Measurements from ENCODE around the gene CTIF.

Gene CTIF

DNA sequence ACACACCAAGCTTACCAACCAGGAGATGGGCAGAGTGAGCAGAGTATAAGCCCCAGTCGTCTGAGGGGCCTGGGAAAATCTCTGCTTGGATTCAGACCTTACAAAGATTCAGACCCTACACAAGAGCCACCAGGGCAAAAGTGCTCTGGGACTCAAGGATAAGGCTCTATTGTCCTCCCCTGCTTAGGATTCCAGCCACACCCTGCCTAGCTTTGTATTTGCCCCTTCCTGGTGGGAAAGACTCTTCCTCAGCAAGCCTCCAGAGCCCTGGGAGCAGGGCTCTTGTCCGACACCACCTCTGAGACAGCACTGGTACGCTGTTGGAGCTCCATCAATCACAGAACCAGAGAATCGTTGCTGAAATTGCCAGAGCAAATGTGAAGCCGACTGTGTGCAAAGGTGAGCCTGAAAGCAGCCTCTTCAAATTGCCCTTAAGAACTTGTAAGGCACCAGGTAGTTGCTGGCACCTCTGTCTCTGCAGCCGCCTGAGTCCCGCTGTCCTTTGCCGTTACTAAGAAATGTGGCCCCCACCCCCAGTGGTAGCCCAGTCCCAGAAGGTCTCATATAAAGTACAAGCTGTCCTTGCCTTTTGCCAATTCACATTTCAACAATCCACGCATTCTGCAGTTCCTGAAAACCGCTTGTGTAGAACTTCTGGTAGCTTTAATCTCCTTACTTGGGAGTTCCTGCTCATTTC, 148.7 kb downstream of the CTIF start:
- no peak for DNase-seq

DNA sequence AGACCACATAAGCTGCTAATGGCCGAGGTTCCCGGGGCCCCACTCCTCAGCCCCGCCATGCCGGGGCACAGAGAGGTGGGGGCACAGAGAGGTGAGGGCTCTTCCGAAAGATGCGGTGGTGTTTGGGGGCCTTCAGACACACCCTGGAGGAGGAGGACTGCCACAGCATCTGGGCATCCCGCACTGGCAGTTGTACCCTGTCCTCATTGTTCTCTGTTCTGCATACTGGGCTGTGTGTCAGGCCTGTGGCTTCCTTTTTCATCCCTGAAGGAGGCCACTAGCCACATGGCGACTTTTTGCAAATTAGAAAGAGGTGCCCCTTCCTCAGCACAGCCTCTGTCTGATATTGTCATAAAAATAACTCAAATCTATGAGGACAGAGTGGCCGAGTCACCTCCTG, 150.1 kb downstream of the CTIF start:
- DNase-seq = no peak

DNA sequence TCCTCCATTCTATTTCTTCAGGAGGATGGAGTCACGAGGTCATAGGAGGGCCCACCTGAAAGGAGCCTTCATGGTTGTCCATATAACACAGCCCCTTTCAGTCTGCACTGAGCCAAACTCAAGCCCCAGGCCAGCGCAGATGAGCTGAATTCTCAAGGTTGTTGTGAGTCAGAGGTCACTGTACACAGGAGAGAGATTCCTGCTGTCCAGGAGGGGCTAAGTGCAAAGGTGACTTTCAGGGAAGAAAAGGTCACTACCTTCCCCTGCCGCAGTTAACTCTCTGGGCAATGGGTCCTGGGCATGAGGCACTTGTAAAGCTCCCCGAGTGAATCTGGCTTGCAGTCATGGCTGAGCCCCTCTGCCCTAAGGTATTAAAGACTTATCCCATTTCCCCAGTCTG, 150.7 kb downstream of the CTIF start:
- DNase-seq = no peak

DNA sequence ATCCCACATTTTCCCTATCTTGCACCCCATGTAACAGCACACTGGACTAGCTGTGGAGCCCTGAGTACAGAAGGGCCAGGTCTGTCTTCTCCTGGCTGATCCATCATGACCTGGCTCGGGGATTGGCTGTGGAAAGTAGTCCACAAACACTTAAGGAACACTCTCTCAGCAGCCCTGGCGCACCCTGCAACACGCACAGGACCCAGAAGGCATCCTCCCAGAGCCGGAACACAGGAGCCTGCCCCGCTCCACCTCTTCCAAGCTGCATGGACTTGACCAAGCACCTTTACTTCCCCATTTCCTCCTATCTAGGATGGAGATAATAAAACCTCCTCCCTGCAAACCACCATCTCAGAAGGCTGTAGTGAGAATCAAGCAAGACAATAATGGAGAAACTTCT, 151.7 kb downstream of the CTIF start:
- no peak for DNase-seq

DNA sequence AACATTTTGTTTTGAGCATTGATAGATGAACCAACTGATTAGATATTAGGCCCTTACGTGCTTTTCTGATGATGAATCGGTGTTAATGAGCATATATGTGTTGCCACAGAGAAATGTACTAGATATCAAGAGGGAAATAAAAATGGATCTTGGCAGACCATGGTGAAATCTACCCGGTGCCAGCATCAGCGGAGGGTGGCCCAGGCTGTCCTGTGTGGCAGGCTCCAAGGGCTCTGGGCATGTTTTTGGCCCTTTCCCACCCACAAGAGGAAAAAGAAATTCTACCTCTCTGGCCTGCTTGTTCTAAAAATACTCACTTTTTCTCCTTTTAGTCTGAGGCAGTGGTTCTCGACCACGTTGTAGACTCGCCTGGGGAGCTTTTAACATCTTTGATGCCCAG, 154.2 kb downstream of the CTIF start:
- DNase-seq = no peak

DNA sequence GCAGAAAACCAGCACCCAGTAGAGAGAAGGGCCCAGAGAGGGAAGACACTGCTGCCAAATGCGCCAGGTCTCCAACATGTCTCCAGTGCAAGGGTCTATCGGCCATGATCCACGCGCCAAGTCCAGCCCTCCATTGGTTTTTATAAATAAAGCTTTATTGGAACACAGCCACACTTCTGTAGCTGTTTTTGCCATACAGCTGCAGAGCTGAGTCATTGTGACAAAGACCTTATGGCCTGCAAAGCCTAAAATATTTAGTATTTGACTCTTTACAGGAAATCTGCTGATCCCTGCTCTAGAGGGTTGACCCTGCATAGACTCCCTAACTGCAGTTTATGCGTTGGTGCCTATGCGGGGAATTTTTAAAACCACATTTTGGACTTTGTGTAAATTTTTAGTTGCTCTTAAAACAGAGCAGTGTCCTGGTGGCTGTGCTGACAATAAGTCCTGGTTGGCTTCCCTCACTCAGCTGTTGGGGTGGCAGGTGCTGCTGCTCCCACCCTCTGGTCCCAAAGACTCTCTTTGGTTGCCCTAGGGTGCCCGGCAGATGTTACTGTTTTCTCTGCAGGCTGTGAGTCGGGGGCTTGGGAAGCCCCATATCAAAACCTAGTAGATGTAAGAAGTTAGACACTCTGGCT, 154.9 kb downstream of the CTIF start:
- DNase-seq = no peak

DNA sequence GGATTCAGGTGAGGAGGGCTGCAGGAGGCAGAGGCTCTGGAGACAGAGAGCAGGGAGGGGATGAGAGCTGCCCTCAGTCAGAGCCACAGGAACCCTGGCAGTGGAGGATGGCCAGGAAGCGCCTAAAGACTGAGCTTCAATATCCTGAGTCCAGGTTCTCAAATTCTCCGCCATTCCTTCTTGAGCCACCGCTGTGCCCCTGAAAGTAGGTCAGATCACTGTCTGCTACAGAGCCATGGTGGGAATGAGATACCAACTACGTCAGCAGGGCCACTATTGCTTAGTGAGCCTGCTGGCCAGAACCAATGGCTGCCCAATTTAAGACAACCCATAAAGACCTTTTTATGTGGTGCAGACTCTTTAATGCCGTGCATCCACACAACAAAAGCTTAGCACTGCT, 155.5 kb downstream of the CTIF start:
- DNase-seq = no peak

DNA sequence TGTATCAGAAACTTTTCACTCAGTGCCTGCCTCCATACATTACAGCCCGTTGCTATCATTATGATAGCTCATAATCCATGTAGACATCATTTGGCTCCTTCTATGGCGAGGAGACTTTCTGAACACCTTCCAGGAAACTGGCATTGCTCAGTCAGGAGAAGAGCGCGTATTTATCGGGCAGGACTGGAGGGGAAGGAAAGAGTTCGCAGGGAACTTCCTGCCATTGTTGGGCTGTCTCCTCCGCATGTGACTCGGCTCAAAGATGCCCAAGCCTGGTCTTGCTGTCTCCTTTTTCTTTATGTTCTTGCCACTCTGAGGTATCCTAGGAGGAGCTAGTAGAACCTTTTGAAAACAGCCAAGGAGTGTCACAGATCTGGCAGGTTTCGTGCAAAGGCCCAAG, 156.8 kb downstream of the CTIF start:
- DNase-seq = no peak

DNA sequence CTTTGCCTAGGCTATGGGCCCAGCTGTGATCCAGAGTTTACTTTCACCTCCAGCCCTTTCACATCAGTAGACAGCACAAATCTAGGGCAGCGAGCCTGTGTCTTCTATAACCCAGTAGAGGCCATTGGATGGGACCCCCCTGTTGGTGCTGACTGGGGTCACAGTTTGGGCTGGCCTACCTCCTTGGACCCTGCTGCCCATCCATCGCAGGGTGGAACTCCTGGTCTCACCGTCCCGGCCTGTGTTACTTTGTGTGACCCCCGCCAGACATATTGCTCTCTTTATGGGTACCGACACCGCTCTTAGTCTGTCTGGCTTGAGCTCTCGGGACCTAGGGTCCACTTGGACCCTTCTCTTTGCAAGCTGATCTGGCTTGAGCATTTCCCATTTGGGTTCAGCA, 157.4 kb downstream of the CTIF start:
- no peak for DNase-seq

DNA sequence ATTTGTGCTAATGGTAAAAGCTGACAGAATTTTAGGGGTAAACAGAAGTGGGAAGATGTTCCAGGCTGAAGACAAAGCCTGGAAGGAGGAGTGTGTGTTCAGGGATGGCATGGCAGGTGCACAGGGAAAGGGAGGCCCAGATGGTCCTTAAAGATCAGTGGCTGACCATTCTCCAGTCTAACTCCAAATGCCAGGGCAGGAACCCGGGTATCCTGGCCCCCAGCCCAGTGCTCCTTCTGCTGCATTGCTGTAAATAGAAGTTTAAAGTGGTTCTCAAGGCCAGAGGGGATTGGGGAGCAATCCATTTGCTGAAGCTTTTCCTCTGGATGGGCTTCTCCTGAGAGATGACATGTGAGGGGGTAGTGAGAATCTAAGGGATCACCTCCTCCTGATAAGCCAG, 158.6 kb downstream of the CTIF start:
- DNase-seq = no peak

DNA sequence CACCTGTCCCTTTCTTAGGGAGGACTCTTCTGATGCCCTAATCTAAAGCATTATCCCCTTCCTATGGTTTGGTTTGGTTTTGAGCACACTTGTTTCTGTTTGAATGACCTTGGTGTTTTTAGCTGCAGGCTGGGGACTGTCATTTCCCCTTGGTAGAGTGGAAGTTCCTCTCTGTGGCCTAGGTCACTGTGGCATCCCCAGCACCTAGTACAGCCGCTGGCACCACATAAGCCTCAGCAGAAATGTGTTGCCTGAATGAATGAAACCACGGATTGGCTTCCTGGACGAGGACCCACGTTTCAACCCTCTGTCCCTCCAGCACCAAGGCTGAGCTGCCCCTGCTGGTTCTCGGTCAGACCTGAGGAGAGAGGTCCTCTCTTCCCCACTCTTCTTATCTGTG, 159.9 kb downstream of the CTIF start:
- no peak for DNase-seq

DNA sequence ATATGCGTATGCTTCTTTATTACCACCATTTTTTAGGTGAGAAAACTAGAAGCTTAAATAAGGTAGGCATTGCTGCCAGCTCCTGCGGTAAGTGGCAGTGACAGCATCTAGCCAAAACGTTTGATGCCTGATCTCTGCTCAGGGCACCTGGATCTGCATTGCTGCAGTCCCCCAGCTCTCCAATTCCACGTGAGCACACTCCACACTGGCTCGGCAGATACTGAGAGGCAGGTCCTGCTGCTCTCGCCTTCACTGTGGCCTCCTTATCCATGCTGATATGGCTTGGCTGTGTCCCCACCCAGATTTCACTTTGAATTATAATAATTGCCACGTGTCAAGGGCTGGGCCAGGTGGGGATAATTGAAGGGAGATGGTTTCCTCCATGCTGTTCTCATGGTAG, 160.9 kb downstream of the CTIF start:
- DNase-seq = no peak

DNA sequence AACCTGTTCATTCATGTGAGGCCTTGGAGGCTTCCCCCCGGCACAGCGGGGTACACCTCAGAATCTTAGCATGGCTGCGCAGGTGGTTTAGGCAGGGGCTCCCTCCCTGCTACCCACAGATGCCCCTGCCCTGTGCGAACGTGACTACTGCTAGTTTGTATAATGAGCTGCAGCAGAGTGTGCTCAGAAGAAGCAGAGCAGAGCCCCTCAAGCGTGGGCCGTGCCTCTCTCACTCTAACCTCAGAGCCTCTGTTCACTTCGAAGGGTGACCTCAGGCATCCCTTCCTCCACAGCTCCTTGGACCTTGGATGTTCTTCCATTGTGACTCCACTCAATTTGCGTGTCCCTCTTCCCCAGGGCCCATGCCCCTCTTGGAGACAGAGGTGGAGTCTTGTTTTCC, 161.6 kb downstream of the CTIF start:
- no peak for DNase-seq

DNA sequence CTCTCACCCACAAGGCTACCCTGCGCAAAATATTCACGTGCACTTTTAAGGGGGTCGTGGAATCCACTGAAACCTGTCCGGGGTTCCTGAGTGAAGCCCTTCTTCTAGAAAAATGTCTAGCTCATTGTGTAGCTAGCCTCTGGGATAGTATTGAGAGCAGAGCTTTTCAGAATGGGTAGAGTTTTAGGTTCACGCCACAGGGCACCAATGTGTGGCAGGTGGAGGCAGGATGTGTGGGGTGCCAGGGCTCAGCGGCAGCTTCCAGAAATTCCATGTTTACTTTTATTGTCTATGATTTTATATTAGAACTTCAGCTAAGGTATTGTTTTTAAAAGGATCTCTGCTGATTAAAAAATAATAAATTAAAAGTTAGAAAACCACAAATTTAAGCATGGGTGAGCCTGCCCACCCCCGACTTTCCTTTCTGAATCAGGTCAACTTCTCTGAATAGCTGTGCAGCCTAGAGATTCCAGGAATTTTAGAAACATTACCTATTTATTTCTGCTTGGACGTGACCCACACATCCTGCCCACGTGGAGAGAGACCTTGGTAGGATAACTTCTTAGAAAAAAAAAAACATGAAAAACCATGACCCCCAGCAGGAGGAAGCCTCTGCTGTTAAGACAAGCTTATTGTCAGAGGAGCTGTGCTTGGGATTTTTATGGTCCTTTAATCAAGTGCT, 163.7 kb downstream of the CTIF start:
- DNase-seq = no peak

DNA sequence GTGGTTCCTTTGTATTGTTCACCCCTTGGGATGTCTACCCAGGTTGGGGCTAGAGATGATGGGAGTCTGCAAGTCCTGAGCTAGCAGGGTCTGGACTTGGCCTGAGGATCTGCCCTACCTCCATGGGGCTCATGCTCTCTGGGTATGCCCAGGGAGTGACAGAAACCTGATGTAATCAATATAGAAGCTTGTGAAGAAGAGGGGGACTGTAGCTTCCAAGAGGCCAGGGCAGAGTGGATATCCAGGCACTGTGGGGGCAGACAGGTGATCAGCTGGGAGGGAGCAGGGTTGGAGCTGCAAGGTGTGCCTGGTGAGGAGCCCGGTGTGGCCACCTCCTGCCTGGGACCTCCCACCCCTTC, 164.2 kb downstream of the CTIF start:
- no peak for DNase-seq

DNA sequence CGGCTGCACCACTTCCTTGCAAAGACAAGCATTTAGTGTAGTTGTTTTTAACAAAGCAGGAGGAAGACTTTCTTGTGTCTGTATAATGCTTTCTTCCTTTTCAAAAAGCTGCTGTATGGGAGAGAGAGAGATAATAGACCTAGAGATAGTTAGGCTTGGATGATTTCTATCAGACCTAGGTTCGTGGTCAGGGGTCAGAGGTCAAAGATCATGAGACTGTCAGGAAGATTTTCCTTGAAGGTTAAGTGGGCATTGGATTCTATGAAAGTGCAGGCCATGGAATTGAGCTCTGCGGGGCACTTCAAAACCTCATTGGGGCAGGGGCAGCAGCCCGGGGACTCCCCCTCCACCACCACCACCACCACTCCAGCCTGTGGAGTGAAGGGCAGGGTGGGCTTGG, 164.6 kb downstream of the CTIF start:
- DNase-seq = no peak

DNA sequence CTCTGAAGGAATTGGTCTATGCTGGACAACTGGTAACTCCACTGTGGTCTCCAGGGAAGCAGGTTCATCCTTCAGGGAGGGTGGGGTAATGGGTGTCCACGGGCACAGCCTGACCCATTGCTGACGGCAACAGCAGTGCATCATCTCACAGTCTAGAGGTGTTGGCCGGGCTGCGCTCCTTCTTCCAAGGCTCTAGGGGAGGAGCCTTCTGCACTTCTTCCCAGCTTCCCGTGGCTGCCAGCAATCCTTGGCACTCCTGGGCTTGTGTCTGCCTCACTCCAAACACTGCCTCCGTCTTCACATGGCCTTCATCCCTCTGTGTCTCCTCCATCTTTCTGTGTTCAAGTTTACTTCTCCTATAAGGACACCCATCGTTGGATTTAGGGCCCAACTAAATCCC, 166.2 kb downstream of the CTIF start:
- no peak for DNase-seq

DNA sequence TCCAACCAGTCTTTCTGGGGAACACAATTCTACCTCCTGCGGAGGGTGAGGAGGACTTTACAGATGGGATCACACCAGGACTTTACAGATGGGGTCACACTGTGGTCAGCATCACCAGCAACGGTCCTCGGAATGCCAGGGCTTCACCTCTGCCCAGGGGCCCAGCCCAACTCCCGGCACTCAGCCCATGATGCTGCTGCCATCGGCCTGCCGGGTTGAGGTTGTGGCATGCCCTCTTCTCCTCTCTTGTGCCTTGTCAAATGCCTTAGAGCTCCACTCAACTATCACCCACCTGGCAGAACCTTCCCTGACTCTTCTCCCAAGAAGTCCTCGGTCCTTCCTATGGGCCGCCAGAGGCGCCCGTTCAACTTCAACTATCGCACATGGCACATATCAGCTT, 166.7 kb downstream of the CTIF start:
- no peak for DNase-seq

DNA sequence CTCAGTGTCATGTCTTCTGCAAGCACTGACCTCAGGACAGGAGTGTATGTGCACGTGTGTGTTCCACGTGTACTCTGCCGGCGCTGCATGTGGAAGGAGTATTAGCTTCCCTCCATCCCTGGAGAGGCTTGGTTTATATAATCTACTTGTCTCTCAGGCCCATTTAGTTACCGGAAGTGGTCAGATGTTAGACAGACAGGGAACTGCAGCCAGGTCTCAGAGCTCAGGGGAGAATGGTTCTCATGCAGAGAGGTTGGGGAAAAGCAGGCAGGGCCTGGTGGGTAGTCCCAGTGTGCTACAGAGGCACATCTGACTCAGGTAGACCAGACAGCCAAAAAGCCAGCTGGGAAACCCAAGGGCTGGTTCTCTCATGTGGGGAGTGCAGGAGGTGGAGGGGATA, 167.9 kb downstream of the CTIF start:
- no peak for DNase-seq

DNA sequence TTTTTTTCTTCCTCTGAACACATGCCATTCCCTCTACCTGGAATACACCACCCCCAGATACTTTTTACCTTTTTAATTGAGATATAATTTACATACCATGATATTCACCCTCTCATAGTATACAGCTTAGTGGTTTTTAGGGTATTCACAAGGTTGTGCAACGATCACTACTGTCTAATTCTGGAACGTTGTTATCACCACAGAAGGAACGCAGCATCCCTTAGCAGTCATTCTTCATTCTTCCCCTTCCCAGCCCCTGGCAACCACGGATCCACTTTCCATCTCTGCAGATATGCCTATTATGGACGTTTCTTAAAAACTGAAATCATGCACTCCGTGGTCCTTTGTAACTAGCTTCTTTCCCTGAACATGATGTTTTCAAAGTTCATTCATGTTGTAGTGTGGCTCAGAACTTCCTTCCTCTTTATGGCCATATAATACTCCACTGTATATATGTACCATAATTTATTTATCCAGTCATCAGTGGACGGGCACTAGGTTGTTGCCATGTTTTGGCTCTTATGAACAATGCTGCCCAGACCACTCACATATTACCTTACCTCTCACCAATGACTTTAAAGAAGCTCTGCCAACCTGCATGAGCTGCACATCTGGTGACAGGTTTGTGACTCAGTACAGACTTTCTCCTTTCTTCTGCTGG, 168.9 kb downstream of the CTIF start:
- DNase-seq = no peak

DNA sequence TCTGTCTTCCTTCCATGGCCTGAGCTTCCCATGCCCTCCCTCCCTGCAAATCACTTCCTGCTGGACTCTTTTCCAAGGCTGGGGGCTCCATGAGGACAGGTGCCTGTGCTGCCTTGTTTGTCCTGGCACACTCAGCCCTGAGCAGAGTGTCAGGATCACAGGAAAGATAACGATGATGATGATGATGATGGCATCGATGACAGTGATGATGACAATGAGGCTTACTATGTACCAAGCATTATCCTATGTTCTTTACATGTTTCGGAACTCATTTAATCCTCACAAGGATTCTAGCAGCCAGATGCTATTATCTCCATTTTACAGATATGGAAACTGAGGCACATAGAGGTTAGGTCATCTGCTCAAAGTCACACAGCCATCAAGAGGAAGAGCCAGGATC, 170.0 kb downstream of the CTIF start:
- no peak for DNase-seq

DNA sequence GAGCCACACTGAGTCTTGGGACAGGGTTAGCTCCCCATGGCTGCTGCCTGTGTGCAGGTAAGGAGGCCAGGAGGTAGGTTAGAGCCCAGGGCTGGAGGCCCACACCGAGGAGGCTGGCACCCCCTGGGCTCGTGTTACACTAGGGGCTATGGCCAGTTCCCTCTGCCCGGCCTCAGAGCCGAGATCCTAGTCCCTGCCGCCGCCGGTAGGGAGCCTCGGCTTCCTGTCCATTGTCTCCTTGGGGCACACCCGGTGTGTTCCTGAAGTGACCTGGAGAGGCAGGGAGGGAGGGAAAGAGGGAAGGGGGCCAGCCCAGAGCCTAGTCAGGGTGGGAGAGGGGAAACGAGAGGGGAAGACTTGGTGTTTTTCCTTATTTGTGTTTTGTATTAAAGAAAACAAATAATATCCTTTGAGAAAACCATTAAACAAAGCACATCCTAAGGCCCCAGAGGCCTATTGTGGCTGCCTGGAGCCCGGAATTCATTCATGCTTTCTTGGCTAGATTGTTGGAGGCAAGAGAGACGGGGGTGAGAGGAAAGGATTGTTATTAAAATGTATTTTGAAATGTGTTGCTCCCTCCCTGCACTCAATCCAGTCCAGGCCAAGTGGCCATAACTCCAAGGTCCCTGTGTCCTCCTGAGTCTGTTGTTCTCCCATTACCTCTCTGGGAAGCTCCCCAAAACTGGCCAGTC, 170.7 kb downstream of the CTIF start:
- DNase-seq = no peak
